HCT116 (cell line): ENCODE measurements around the gene SNAPC4. TPM values are rescaled to one million over a fixed set of nuclear protein-coding genes. Genes with fewer than 3 reads are reported as not detected.

ENCODE experiments used
- ATAC-seq: fragments of 200-7000 bp; cut with Tn5 transposase; 2 replicates; pipeline ENCODE4 v1.9.1; 2020; ENCODE audit warnings: mild to moderate bottlenecking, moderate library complexity
- BruUV-seq: library from RNA; stranded (reverse); fragments of 400-500 nt; replicated peaks from 2 replicates; lab custom pipeline; 2021; lab: Mats Ljungman, UMichigan
- CTCF ChIA-PET: fragments of 300-600 bp; sonication (Branson Sonifier 250); formaldehyde crosslinking; loops from one replicate; lab custom pipeline; 2021; ENCODE audit warnings: antibody characterized with exemption; lab: Charles Lee
- POLR2A ChIA-PET: fragments of 300-600, 350-600 bp; sonication (Branson Sonifier 250); formaldehyde crosslinking; loops from one replicate; lab custom pipeline; 2021; ENCODE audit warnings: antibody characterized with exemption; lab: Charles Lee
- RAD21 ChIA-PET, 2 experiments: fragments of 300-600 bp; sonication (Branson Sonifier 250); formaldehyde crosslinking; loops; one replicate each; lab custom pipeline; 2023; ENCODE audit warnings: low total read pairs in 2 of 2; ENCODE audit not compliant: uncharacterized antibody in 2 of 2, unreplicated experiment in 2 of 2, low non-redundant PET in 1 of 2; lab: Charles Lee
- DNase-seq: peaks from one replicate; pipeline ENCODE4 v3.0.0-alpha.2; 2010; ENCODE audit warnings: low read depth, low spot score
- H2AFZ ChIP-seq: fragments of 200-600 bp; shearing (Covaris generic), sonication (generic); 2 replicates; pipeline ENCODE4 v1.6.1; 2017; ENCODE audit warnings: low read depth, mixed run types, mixed read lengths, antibody characterized with exemption, low read length; ENCODE audit not compliant: poor library complexity, severe bottlenecking
- H3K27ac ChIP-seq: 2 replicates; pipeline ENCODE4 v1.5.1; 2012; ENCODE audit warnings: low read depth, low read length
- H3K27me3 ChIP-seq: fragments of 200-600 bp; sonication (generic); 2 replicates; pipeline ENCODE4 v1.6.1; 2016; ENCODE audit warnings: mixed run types, low read length, mixed read lengths; ENCODE audit not compliant: insufficient read depth
- H3K36me3 ChIP-seq, 2 experiments: fragments of 200-500 bp in 1 of 2; fragments of 200-600 bp in 1 of 2; sonication (Bioruptor generic) in 1 of 2; sonication (generic) in 1 of 2; 2 replicates each; pipeline versions ENCODE4 v1.5.1 to v1.6.1; 2014 to 2016; ENCODE audit warnings: low read length in 2 of 2, inconsistent platforms in 1 of 2, mixed read lengths in 1 of 2, mixed run types in 1 of 2; ENCODE audit not compliant: insufficient read depth in 2 of 2, control insufficient read depth in 1 of 2
- H3K4me1 ChIP-seq, 2 experiments: fragments of 200-600 bp in 1 of 2; sonication (generic) in 1 of 2; 2 replicates each; pipeline versions ENCODE4 v1.5.1 to v1.6.1; 2012 to 2017; ENCODE audit warnings: low read length in 2 of 2, inconsistent platforms in 1 of 2, mild to moderate bottlenecking in 1 of 2, mixed read lengths in 1 of 2, mixed run types in 1 of 2, moderate library complexity in 1 of 2; ENCODE audit not compliant: insufficient read depth in 2 of 2, control insufficient read depth in 1 of 2
- H3K4me2 ChIP-seq: fragments of 200-600 bp; sonication (generic); 2 replicates; pipeline ENCODE4 v1.6.1; 2017; ENCODE audit warnings: mixed run types, low read length, mixed read lengths
- H3K4me3 ChIP-seq, 2 experiments: fragments of 200-600 bp in 1 of 2; sonication (generic) in 1 of 2; replicated peaks in 1 of 2; 2 replicates each; pipeline ENCODE4 v1.5.1; 2011 to 2016; ENCODE audit warnings: low read length in 2 of 2, control low read depth in 1 of 2, low read depth in 1 of 2, mild to moderate bottlenecking in 1 of 2, mixed read lengths in 1 of 2, mixed run types in 1 of 2
- H3K79me2 ChIP-seq: fragments of 200-600 bp; sonication (generic); 2 replicates; pipeline ENCODE4 v1.6.1; 2017; ENCODE audit warnings: mild to moderate bottlenecking, mixed run types, low read length, moderate library complexity, mixed read lengths; ENCODE audit not compliant: insufficient read depth
- H3K9ac ChIP-seq: fragments of 200-600 bp; sonication (generic); 2 replicates; pipeline ENCODE4 v1.6.1; 2016; ENCODE audit warnings: low read length, mixed read lengths
- H3K9me2 ChIP-seq: fragments of 200-600 bp; sonication (generic), shearing (Covaris generic); 2 replicates; pipeline ENCODE4 v1.6.1; 2017; ENCODE audit warnings: mixed run types, mild to moderate bottlenecking, moderate library complexity; ENCODE audit not compliant: insufficient read depth
- H3K9me3 ChIP-seq, 2 experiments: fragments of 200-500 bp in 1 of 2; fragments of 200-600 bp in 1 of 2; sonication (Bioruptor generic) in 1 of 2; sonication (generic) in 1 of 2; 2 replicates each; pipeline ENCODE4 v1.6.1; 2014 to 2017; ENCODE audit warnings: low read length in 2 of 2, mixed read lengths in 2 of 2, inconsistent platforms in 1 of 2, low read depth in 1 of 2, mild to moderate bottlenecking in 1 of 2, mixed run types in 1 of 2, moderate library complexity in 1 of 2; ENCODE audit not compliant: control insufficient read depth in 1 of 2, insufficient read depth in 1 of 2
- H4K20me1 ChIP-seq: fragments of 200-600 bp; sonication (generic), shearing (Covaris generic); 2 replicates; pipeline ENCODE4 v1.6.1; 2017; ENCODE audit warnings: mixed run types, mild to moderate bottlenecking, moderate library complexity; ENCODE audit not compliant: insufficient read depth
- CEBPB ChIP-seq: IDR thresholded peaks from 2 replicates; pipeline ENCODE4 v1.6.1; 2012; ENCODE audit warnings: low read depth
- CTCF ChIP-seq, 3 experiments: fragments of 200-600 bp in 1 of 3; sonication (generic) in 1 of 3; IDR thresholded peaks in 2 of 3; conservative IDR thresholded peaks in 1 of 3; 2 replicates each; pipeline ENCODE4 v1.5.1; 2012 to 2017; ENCODE audit warnings: low read depth in 2 of 3, low read length in 2 of 3, antibody characterized with exemption in 1 of 3, borderline replicate concordance in 1 of 3, control low read depth in 1 of 3, mild to moderate bottlenecking in 1 of 3, mixed read lengths in 1 of 3, mixed run types in 1 of 3, moderate library complexity in 1 of 3; ENCODE audit not compliant: insufficient read depth in 1 of 3
- EGR1 ChIP-seq: IDR thresholded peaks from 2 replicates; pipeline ENCODE4 v1.6.1; 2012; ENCODE audit warnings: low read depth
- EZH2phosphoT487 ChIP-seq: fragments of 200-600 bp; IDR thresholded peaks from 2 replicates; pipeline ENCODE4 v1.6.1; 2018; ENCODE audit warnings: antibody characterized with exemption, borderline replicate concordance
- FOSL1 ChIP-seq: IDR thresholded peaks from 2 replicates; pipeline ENCODE4 v1.6.1; 2012; ENCODE audit warnings: low read depth
- POLR2AphosphoS5 ChIP-seq: IDR thresholded peaks from 2 replicates; pipeline ENCODE4 v1.6.1; 2011; ENCODE audit warnings: mild to moderate bottlenecking, low read depth, low read length, moderate library complexity
- SIN3A ChIP-seq: IDR thresholded peaks from 2 replicates; pipeline ENCODE4 v1.6.1; 2012; ENCODE audit warnings: low read depth
- SP1 ChIP-seq: IDR thresholded peaks from 2 replicates; pipeline ENCODE4 v1.6.1; 2012; ENCODE audit warnings: low read depth
- SRF ChIP-seq: IDR thresholded peaks from 2 replicates; pipeline ENCODE4 v1.6.1; 2012; ENCODE audit warnings: low read depth
- intact Hi-C: fragments of 100-400 bp; cut with micrococcal nuclease; formaldehyde crosslinking; loops from 2 replicates; pipeline ENCODE4 v1.10.0; 2022
- total RNA-seq: library from RNA; stranded (reverse); gene quantifications from one replicate; pipeline ENCODE4 v1.2.1, GENCODE V29; 2021; ENCODE audit not compliant: unreplicated experiment

SNAPC4 gene
- total RNA-seq, 1 experiment from 2014 or later, result 20.4 TPM

- no peak for TF ChIP-seq SRF
- TF ChIP-seq SIN3A, result no peak
- TF ChIP-seq SP1, result no peak
- no peak for TF ChIP-seq CTCF (IDR thresholded peaks at IDR 0.05 in 2 of 3, conservative IDR thresholded peaks at IDR 0.05 in 1 of 3; ENCODE audit: borderline replicate concordance in 1 of 3, insufficient read depth in 1 of 3, low read depth in 2 of 3, low read length in 2 of 3)
- no peak for TF ChIP-seq CEBPB
- TF ChIP-seq EZH2phosphoT487, result no peak
- no peak for TF ChIP-seq POLR2AphosphoS5
- TF ChIP-seq FOSL1, result no peak
- no peak for TF ChIP-seq EGR1
These were observed 16.5 kb upstream of the SNAPC4 start (continued) for GRCh38 chr9:136416427-136416826.

GRCh38 chr9:136412962-136413361, 13.0 kb upstream of the SNAPC4 start:
- no peak for ATAC-seq
- H3K27ac ChIP-seq, result no peak overlapping the region
- POLR2A ChIA-PET, result no interaction called here
- H3K36me3 ChIP-seq, result peaks cover 38 to 59% of the 10 kb centered on the region in 2 experiments
- H3K4me2 ChIP-seq, result no peak overlapping the region
- H4K20me1 ChIP-seq, result no peaks in the 10 kb centered on the region
- H3K4me1 ChIP-seq, result peaks cover 12 to 25% of the 10 kb centered on the region in 2 experiments
- no peaks in the 10 kb centered on the region for H3K9me3 ChIP-seq
- no peaks in the 10 kb centered on the region for H3K27me3 ChIP-seq
- TF ChIP-seq EZH2phosphoT487 (no peak), SIN3A (no peak)
- TF ChIP-seq, all 23 proteins: peak for 0
- H3K9me2 ChIP-seq, result no peaks in the 10 kb centered on the region
- H2AFZ ChIP-seq, result no peak overlapping the region
- peaks cover 86% of the 10 kb centered on the region for H3K79me2 ChIP-seq
- H3K9ac ChIP-seq, result no peak overlapping the region
- ChIA-PET RAD21 (no interaction called here), CTCF (interaction anchor here (1.3 kb wide), 1 partner anchor 11 kb away, joined by 3 read pairs; no protein-coding TSS in a partner anchor)
- no TSS peak for BruUV-seq
- DNase-seq, result no peak
- H3K4me3 ChIP-seq, result no peak overlapping the region
- intact Hi-C loops, result no loop called here
